HG03025 (cell line): ENCODE data around the gene NUDT8.
"Not testable (repeated sequence)": the region's sequence is repeated elsewhere in the genome, so short reads cannot be mapped to it uniquely, and the experiment has no call there.

Experiments used
- ATAC-seq: cut with Tn5 transposase; IDR thresholded peaks from one replicate; pipeline ENCODE4 v1.9.1; 2021; ENCODE audit warnings: mild to moderate bottlenecking, moderate library complexity; ENCODE audit not compliant: unreplicated experiment, low FRiP score

Gene NUDT8

DNA sequence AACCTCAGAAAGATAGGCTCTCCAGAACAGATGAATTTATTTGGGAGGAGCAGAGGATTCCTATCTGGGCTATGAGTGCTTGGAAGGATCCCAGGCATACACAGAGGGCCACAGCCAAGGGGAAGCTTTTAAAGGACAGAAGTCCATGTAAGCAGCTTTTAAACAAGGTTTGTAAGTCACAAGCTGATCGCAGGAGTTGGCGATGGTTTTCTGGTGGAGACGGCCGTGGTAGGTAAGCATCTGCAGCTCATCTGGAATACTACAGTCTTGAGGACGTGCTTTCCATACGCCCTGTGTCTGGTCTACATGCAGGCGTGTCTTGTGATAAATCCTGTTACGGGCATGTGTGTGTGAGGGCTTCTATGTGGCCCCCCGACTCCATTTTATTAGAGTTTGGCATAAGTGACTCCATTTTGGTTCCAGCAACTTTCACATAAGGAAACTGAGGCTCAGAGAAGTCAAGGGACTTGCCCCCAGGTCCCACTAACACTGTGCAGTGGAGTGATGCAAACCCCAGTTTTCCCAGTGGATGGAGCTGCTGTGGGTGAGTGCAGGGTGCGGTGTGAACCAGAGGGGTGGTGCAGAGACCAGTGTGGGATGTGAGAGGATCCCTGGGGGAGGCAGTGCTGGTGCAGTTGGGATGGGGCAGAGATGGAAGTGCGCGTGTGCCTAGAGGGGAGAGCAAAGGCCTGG lies 32.6 kb upstream of the NUDT8 start:
- ATAC-seq = no peak

DNA sequence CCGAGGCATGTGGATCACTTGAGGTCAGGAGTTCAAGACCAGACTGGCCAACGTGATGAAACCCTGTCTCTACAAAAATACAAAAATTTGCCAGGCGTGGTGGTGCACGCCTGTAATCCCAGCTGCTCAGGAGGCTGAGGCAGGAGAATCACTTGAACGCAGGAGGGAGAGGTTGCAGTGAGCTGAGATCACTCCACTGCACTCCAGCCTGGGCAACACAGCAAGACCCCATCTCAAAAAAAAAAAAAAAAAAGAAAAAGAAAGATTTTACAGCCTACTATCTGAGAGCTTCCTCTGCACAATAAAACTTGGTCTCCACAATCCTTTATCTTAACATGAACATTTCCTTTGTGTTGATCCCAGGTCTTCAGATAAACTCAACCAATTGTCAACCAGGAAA lies 31.0 kb upstream of the NUDT8 start:
- not testable (repeated sequence) for ATAC-seq

DNA sequence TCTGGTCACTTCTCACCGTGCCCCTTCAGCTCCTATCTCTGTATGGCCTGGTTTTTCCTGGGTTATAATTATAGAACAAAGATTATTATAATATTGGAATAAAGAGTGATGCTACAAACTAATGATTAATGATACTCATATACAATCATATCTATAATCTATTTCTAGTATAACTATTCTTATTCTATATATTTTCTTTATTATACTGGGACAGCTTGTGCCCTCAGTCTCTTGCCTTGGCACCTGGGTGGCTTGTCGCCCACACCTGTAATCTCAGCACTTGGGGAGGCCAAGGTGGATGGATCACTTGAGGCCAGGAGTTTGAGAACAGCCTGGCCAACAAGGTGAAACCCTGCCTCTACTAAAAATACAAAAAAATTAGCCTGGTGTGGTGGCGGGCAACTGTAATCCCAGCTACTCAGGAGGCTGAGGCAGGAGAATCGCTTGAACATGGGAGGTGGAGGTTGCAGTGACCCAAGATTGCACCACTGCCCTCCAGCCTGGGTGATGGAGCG lies 30.0 kb upstream of the NUDT8 start:
- not testable (repeated sequence) for ATAC-seq

DNA sequence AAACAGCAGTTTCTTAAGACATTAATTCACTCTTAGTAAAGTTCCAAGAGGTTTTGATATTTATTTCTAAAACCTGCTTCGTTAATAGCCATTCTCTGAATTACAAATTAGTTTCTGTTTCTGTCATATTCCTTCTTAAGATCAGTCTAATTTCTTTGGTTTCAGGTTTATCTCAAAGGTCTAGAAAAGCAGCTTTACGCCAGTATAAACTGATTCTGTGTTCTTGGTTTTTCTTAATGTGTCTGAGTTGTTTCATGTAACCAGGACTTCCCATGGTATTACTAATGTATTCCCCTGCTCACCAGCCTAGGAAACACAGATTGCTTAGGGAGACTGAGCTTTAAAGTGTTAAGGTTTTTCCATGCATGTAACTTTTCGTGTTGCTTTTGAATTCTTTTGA lies 27.6 kb upstream of the NUDT8 start:
- no peak for ATAC-seq

DNA sequence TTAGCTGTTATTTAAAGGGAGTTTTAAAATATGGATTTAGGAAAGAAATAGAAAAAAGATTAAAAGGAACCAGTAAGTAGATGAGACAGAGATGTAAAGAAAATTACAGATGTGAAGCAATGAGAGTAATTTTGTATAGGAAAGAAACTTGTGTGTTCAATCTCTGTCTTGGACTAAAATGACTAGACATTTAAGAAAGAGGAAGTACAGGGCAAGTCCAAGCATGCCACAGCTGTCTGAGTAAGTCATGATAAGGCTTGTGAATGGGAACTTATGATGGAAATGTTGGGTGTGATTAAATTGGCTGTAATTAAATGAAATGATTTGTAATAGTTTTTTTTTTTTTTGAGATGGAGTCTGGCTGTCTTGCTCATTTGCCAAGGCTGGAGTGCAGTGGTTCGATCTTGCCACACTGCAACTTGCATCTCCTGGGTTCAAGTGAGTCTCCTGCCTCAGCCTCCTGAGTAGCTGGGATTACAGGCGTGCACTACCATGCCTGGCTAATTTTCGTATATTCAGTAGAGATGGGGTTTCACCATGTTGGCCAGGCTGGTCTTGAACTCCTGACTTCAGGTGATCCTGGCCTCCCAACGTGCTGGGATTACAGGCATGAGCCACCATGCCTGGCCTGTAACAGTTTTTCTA lies 26.7 kb upstream of the NUDT8 start:
- ATAC-seq = no peak

DNA sequence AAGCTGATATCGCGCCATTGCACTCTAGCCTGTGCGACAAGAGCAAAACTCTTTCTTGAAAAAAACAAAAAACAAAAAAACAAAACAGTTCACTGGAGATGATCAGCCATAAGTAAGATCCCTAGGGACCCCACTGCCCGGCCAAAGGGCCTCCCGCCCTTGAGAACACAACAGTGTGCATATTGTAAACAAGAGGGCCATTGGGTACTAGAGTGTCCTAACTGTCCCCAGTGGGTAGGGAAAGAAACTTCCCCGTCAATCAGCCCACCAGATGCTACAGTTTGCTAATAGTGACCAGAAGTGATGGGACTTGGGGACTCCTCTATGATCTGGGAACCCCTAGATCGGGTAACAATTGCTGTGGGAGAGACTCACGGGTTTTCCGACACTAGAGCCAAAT lies 24.5 kb upstream of the NUDT8 start:
- ATAC-seq = no peak

DNA sequence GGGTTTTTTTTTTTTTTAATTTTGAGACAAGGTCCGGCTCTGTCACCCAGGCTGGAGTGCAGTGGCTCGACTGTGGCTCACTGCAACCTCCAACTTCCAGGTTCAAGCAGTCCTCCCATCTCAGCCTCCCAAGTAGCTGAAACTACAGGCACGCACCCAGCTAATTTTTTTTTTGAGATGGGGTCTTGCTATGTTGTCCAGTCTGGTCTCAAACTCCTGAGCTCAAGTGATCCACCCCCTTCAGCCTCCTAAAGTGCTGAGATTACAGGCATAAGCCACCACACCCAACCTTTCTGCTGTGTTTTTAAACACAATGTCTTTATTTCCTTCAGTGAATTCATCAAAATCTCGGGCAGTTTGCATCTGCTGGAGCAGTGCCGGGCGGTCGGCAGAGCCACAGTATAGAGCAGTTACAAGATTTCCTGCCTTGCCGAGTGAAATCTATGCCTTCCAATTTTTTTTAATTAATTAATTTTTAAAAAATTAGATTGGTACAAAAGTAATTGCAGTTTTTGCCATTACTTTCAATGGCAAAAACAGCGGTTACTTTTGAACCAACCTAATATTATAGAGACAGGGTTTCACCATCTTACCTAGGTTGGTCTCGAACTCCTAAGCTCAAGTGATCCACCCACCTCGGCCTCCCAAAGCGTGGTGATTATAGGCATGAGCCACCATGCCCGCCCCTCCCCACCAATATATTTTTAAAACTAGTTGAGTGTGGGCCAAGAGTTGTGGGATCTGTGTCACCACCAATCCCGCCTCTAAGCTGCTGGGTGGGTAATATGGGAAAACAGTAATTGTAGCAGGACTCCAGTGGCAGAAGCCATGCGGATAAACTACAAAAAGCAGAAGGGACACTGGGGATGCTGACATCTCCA lies 23.5 kb upstream of the NUDT8 start:
- ATAC-seq = no peak

DNA sequence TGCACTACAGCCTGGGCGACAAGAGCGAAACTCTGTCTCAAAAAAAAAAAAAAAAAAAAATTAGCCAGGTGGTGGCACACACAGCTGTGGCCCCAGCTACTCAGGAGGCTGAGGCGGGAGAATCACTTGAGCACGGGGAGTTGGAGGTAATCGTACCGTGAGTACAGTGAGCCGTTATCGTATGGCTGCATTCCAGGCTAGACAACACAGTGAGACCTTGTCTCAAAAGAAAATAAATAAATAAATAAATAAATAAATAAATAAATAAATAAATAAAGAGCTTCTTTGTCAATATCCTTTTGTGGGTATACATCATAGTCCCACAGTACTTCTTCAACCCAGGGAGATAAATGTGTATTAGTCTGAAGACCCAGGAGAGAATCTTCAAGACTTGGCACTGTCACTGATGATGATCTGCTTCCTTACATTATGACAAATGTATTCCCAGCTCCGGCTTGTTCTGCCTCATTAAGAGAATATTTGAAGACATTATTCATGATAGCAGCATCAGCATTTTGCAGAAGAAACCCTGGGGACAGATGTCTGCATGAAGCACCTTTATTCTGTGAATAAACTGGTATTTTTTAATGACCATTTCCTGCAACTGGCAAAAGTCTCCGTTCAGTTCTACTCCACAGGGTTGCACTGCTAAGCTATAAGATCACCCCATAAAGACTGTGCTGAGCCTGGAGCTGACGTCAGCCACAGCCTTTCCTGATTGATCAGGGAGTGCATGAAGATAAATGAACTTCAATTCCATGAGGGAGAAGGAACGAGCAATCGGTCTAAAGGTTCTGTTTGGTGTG lies 22.4 kb upstream of the NUDT8 start:
- no peak for ATAC-seq

DNA sequence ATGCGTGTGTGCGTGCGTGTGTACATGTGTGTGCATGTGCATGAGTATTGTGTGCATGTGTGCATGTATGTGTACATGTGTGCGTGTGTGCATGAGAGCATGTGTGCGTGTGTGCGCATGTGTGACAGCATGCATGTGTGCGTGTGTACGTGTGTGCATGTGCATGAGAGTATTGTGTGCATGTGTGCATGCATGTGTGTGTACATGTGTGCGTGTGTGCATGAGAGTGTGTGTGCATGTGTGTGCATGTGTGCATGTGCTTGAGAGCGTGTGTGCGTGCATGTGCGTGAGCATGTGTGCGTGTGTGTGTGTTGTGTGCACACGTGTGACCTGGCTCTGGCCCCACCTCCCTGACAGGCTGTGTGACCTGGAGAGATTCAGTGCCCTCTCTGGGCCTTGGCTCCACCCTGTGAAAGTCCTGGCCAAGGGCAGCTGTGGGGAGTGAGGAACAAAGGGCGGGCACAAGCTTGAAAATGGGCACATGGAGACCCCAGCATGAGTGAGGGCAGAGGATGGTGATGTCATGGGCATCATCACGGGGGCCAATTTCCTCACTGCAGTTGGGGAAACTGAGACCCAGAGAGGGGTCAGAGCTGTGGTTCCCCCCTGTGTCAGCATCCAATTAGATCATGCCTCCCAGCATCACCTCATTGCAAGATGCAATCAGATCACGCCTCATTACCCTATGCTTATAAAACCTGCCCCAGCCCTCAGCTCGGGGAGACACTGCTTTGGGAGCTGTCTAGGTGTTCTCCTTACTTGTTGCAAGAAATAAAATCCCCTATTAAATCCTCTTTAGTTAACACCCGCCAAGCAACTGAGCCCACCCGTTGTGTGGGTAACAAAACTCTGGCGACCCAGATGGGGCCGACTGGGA lies 20.1 kb upstream of the NUDT8 start:
- ATAC-seq = no peak

DNA sequence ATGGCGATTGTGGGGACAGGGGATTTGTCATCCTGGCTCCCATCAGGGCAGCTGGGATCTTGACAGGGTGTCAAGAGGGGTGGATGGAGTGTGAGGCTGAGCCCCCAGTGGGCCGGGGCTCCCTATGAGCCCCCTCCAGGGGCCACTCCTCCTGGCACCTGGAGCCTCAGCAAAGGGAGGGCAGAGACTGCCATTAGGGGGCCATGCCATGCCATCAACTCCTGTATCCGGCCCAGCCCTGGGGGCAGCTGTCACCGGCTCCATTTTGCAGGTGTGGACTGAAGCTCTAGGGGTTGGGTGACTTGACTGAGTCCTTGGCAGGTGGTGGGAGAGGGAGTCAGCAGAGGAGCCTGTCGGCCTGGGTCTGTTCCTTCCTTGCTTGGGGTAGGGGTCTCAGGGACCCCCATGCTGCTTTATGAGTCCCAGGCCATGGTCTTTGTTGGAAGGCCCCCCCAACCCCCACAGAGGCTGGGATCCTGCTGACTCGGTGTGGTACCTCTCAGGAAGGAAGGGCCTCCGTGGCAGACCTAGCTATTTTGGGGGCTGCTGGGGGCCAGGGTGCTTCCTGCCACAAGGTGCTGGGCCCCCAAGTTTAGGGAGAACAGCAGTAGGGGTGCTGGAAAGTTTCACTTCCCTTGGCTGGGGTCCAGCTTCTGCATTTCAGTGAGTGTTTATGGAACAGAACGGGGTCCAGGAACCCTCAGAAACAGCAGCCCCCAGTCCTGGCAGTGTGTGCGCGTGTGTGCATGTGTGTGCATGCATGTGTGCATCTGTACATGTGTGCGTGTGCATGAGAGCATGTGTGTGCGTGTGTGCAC lies 19.3 kb upstream of the NUDT8 start:
- ATAC-seq = no peak

DNA sequence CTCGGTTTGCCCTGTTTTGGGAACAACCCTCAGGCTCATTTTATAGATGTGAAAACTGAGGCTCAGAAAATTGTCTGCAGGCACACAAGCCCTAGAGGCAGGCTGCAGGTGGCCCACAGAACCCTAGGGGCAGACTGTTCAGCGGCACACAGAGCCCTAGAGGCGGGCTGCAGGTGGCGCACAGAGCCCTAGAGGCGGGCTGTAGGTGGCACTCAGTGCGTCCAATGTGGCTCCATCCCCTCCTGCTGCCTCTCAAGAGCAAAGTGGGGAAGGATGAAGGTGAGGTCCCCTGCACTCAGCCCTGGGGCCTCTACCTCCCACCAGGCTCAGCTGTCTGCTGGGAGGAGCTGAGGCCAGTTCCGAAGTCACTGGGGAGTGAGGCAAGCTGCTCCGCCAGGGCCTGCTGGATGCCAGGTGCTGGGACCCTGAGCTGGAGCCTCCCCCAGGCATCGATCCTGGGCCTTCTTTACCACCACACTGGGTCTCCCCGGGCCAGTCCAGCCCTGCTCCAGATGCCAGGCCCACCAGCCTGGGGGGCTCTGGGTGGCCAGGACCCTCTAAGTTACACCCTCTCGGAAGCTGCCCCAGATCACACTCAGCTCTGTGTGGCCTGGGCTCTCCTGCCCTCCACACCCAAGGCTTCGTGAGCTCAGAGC lies 18.5 kb upstream of the NUDT8 start:
- ATAC-seq = no peak

DNA sequence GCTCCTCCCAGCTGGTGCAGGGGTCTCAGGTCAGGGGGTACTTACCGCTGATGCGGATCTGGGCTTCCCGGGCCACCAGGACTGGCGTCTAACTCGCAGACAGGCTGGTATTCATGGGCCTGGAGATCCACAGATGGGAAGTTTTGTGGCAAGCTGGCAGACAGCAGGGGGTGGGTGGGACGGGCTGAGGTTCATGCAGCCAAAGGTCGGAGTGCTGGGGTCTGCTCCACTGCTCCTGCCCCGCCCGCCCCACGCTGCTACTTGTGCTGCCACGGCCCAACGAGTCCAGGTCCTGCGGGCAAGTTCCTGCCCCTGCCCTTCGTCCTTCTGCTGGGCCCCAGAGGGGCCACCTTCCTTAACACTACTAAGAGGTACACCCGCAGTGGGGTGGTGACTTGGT lies 17.7 kb upstream of the NUDT8 start:
- ATAC-seq = no peak

DNA sequence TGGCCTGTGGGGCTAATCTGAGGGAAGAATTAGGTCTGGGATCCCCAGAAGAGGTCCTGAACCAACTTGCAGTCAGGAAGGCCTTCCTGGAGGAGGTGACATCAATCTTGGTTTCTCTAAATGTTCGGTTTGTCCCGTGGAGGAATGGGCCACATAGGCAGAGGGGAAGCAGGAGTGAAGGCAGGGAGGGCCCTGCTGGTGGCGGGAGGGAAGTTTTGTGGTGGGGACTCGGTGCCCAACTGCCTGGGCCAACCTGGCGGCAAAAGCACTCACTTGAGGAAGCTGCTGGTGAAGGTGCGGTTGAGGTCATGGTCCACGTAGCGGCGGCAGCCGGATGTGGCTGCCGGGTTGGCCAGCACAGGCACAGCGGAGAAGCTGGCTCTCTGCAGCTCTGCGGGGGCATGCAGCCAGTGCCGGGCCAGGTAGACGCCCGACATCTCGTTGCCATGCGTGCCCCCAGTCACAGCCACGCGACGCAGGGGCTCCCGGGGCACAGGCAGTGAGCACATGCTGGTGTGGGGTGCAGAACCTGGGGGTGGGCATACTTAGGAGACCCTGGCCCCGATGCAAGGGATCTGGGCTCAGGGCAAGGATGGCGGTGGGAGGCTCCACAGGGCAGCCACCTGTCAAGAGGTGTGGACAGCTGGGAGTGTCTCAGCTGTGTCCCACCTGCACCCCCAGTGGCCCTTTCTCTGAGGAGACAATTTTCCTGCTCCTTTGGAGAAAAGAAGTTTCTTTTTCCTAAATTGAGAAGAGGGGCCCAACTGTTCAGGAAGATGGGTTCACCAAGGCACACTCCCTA lies 17.0 kb upstream of the NUDT8 start:
- no peak for ATAC-seq

DNA sequence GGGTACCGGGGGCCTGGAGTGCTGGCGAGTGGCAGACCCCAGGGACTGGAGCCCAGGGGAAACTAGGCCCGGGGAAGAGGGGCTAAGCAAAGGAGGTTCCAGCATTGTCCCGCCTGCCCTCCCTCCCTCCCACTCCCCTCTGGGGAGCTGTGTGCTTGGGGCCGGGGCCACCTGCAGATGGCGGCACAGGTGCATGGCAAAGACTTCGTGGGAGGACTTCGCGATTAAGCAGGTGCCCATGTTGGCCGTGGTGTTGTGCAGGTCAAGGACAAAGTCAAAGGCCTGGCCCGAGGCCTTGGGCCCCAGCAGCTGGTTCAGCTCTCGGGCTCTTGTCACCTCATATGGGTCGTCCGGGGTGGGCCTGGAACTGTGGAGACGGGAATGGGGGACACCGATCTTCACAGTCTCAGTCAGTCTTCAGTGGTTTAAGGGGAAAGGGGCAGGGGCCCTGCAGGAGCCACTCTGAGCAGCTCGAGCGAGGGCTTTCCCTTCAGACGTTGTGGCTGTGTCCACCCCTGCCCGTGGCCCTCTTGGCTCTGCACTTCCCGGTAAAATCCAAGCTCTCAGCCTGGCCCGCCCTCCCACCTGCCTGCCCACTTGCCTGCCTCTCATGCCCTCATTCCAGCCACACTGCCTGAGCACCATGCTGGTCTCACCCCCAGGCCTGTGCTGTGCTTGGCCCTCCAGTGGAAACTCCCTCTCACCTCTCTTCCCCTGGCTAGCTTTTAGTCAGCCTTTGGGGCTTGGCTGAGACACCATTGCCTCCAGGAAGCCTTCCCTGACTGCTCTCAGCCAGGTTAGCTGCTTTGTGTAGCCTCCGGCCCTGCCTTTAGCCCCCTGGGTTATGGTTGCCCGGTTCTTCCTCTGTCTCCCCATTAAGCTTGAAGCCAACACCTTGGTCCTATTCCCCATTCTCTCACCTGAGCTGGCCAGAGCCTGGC lies 16.1 kb upstream of the NUDT8 start:
- ATAC-seq = no peak

DNA sequence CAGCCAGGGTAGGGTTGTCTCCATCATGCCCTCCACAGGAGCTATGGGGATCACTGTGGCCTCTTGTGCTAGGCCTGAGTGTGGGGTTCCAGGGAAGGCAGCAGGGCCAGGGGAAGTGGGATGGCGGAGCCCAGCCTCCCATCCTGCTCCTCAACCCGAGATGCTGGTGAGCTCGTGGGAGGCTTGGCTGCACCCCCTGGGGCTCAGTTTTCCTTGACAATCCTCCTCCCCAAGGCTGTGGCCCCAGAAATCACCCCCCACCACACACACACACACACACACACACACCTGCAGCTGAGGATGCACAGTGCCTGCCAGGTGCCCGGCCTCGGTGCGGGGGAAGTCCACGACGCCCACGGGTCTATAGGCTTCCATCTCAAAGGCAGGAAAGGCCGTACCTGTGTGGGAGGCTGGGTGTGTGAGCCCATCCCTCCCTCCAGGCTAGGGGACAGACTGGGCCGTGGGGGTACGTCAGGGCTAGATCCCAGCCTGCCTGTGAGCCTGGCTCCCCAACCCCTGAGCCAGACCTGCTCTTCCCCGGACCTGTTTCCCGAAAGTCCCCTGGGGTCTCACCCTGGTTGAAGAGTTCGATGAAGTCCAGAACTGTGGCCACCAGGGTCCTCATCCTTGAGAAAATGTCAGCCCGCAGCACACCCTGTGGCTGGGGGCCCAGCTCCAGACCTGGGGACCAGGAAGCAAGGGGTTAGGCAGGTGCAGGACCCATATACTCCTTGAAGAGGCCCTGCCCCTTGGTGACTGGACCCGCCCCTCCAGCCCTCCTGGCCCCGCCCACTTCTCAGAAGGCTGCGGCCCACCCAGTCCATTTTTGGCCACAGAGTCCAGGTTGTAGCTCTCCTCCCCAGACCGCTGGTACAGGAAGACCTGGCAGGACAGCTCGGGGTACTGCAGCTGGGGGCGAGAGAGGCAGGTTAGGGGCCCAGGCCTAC lies 15.0 kb upstream of the NUDT8 start:
- ATAC-seq = no peak
